HG03520 (cell line): ENCODE data around the gene TRIM54.
"Not testable (repeated sequence)": the region's sequence is repeated elsewhere in the genome, so short reads cannot be mapped to it uniquely, and the experiment has no call there.

Experiments
- ATAC-seq: cut with Tn5 transposase; IDR thresholded peaks from one replicate; pipeline ENCODE4 v1.9.1; 2021; ENCODE audit warnings: mild to moderate bottlenecking, moderate library complexity; ENCODE audit not compliant: unreplicated experiment

Gene TRIM54

DNA sequence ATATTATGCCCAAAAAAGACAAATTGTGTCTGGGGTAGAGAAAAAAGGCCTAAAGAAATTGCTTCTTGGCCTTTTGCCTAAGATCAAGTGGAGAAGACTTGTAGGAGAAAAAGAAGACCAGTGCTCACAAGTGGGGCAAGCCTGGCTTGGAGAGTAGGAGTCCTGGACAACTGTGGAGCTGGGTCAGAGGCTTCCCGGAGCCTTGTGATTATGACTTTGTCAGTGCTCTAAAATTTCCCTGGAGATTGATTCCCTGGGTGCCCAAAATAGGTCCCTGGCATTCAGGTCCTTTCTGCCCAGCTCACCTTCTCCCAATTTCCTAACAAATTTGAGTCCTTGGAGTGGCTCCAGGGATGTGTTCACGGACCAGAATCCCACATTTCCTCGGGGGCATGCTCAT, 787 bp upstream of the TRIM54 start:
- no peak for ATAC-seq

- no peak for ATAC-seq
Observed at GRCh38 chr2:27282892-27283291, 663 bp downstream of the TRIM54 start.

GRCh38 chr2:27284996-27285395, 2.8 kb downstream of the TRIM54 start:
- ATAC-seq = no peak

DNA sequence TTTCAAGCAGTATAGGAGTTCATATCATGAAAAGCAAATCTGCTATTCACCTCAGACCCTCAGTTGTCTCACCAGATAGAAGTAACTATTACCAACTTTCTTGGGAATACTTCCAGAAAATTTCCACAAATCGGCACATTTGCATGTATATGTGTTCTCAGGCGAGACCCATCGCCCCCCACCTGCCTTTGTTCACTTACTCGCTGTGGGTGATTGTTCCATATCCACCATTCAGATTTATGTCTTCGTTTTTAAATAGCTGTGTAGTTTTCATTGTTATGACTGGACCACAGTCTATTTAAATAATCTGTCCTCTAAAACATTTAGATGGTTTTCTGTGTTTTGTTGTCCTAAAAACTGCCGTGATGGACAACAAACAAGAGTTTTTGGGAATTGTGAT, 3.3 kb downstream of the TRIM54 start:
- ATAC-seq = no peak

DNA sequence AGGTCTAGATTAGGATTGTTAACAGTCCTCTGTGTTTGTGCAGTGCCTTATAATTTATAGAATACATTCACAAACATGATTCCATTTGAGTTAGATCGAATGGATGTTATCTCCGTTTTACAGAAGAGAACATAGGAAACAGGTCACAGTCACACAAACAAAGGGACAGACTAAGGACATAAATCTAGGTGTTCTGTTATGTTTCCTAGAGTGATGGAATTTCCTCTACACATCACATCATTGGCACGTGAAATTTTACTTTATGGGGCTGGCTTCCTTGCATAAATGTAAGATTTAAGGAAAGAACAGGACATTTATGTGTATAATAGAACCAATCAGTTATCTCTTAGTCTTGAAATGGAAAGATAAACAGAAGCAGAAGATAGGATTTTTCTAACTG, 6.4 kb downstream of the TRIM54 start:
- ATAC-seq = no peak

GRCh38 chr2:27290549-27290948, 8.3 kb downstream of the TRIM54 start:
- no peak for ATAC-seq

- ATAC-seq = no peak
Observed at GRCh38 chr2:27291865-27292264, 9.6 kb downstream of the TRIM54 start.

DNA sequence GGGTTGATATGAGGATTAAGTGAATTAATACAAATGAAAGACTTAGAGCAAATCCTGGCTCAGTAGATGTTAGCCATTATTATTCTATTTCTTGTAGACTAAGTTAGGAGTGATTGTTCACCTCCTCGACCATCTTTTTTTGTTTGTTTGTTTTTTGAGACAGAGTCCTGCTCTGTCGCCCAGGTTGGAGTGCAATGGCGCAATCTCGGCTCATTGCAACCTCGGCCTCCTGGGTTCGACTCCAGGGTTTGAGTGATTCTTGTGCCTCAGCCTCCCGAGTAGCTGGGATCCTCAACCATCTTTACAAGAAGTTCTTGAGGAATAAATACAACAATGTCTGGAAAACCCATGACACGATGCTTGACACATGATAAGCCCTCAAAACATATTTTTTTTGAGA, 12.7 kb downstream of the TRIM54 start:
- ATAC-seq = no peak

- ATAC-seq = no peak
Observed at GRCh38 chr2:27296481-27296880, 14.3 kb downstream of the TRIM54 start.

GRCh38 chr2:27297195-27297594, 15.0 kb downstream of the TRIM54 start:
- ATAC-seq = no peak

DNA sequence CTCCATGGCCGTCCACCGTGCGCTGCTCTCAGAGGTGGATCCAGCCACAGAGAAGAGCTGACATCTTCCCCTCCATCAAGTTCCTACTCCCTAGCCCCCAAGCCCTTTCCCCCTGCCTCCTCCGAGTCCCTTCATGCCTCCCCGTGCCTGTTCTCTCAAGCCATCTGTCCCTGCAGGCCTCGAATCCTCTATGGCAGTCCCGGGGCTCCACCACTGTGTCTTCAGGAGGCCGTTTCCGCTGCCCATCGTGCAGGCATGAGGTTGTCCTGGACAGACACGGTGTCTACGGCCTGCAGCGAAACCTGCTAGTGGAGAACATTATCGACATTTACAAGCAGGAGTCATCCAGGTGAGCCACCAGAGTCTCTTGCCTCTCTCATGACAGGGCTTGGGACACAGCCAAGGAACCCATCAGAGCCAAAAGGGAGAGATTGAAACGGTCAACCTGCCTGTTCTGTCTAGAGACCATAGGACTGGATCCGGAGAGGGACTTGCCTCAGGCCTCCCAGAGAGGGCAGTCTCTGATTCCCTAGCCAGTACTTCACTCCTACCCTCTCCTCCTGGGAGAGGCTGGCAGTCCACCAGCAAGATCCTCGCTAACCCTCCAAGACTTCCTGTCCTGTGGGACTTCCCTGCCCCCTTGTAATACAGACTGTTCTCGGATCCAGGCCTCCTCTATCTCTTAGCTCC, 16.3 kb downstream of the TRIM54 start:
- no peak for ATAC-seq

DNA sequence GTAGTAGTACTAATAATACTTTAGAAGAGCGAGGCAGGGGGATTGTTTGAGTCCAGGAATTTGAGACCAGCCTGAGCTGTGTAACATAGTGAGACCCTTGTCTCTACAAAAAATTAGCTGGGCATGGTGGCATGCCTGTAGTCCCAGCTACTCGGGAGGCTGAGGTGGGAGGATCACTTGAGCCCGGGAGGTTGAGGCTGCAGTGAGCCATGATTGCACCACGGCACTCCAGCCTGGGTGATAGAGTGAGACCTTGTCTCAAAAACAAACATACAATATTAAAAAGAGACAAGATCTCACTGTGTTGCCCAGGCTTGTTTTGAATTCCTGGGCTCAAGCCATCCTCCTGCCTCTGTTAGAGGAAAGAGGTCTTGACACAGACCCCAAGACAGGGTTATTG, 18.4 kb downstream of the TRIM54 start:
- not testable (repeated sequence) for ATAC-seq

DNA sequence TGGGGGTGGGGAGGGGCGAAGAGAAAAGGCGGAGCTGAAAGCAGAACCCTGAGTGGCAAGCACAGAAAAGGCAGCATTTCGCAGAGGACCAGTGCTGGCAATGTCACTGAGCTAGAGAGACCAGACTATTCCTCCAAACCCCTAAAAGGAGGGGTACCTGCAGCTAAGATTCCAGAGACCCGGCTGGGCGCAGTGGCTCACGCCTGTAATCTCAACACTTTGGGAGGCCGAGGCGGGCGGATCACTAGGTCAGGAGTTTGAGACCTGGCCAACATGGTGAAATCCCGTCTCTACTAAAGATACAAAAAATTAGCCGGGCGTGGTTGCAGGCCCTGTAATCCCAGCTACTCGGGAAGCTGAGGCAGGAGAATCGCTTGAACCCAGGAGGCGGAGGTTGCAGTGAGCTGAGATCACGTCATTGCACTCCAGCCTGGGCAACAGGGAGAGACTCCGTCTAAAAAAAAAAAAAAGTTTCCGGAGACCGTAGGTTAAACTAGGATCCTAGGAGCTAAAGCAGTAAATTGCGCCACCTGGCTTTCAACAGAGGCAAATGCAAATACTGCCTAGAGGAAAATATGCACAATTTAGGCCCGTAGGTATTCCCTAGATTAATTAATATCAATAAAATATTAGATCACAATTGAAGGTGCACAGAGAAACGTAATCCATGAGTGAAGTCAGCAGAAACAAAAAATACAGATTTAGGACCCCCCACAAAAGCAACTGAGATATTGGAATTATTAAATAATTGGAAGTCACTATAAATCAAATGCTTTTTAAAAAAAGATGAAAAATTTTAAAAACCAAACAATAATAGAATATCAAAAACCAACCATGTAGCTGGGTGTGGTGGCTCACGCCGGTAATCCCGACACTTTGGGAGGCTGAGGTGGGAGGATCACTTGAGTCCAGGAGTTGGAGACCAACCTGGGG, 21.1 kb downstream of the TRIM54 start:
- ATAC-seq = no peak

DNA sequence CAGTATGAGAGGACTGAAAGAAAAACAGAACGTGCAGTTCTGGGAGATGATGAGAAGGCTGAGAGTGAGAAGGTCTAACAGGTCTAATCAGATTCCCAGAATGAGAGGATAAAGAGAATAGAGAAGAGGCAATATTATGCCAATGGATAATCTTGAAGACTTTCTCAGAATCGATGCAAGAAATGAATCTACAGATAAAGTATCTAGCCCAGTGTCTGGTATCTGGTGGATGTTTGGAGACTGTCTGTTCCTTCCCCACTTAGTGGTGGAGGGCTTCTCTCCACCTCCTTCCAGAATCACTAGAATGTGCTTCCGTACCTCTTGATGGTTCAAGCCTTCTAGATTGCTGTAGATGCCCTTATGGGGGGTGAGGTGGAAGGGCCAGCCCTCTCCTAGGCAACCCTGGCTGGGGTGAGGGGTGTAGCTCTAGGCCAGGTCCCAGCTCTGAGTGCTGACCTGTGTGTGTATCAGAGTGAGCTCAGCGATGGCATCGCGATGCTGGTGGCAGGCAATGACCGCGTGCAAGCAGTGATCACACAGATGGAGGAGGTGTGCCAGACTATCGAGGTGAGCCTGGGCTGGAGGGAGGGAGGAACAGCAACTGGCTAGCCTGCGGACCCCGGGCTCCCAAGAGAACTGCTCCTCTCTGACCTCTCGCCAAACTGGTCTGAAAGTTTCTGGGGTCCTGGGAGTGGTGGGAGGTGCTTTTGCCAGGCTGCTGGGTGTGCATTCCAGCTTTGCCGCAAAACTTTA, 22.4 kb downstream of the TRIM54 start:
- ATAC-seq = no peak

- ATAC-seq = no peak
Observed at GRCh38 chr2:27305516-27305915, 23.3 kb downstream of the TRIM54 start.

DNA sequence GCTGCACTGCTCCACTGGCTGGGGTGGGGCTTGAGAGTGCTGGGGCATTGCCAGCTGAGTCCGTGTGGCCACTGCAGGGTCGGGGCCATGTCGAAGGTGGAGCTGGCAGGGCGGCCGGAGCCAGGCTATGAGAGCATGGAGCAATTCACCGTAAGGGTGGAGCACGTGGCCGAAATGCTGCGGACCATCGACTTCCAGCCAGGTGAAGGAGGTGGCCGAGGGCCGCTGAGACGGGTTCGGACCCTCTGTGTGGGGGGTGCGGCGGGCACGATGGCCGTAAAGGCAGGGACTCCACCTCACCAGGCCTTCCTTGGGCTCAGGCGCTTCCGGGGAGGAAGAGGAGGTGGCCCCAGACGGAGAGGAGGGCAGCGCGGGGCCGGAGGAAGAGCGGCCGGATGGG, 23.9 kb downstream of the TRIM54 start:
- no peak for ATAC-seq

- no peak for ATAC-seq
Observed at GRCh38 chr2:27306573-27307286, 24.5 kb downstream of the TRIM54 start.

DNA sequence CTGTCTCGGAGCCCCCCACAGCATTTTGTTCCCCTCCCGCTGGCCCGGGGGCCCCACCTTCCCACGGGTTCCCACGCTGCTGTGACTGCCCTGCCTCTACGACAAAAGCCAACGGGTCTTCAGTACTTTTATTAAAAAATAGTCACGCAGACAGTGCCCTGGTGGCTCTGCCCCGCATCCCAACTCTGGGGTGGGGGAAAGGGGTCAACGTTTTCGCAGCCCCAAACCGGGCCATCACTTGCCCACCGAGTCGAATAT, 25.0 kb downstream of the TRIM54 start:
- no peak for ATAC-seq

GRCh38 chr2:27307545-27308358, 25.5 kb downstream of the TRIM54 start:
- no peak for ATAC-seq

DNA sequence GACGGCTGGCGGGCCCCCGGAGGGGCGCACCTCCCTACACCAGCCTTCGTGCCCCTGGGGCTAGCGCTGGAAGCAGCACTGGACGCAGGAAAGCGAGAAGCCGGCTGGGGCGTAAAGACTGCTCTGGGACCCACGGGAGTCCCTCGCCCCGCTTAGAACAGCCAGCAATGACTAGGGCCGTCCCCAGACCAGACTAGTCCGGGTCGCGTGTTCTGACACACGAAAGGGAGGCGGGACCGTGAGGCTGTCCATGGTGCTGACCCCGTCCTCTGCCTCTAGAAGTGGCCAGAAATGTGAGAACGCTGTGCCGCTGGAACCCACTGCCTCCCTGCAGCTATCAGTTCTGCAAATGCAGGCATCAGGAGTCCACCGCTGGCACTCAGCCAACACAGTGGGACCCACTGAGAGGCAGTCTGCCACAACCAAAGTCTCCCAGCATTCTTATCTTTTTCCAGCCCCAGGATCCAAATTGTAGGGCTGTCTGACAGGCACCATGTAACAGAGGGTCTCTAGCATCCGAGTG, 26.2 kb downstream of the TRIM54 start, which contains the start of gene UCN:
Gene UCN, minus strand, starts transcription at position 87 of the 523 bp plus-strand sequence. CDS start 550 bp downstream, outside the sequence.
- ATAC-seq = no peak
